HG03378 (cell line): ENCODE measurements around the gene IL4I1.
A peak's percentile ranks its signal among the peaks of the same experiment; 100 is the strongest.
"Not testable (repeated sequence)": the region's sequence is repeated elsewhere in the genome, so short reads cannot be mapped to it uniquely, and the experiment has no call there.

ENCODE experiments used
- ATAC-seq: cut with Tn5 transposase; IDR thresholded peaks from one replicate; pipeline ENCODE4 v1.9.1; 2021; ENCODE audit warnings: mild to moderate bottlenecking, moderate library complexity; ENCODE audit not compliant: unreplicated experiment

IL4I1 gene, protein sequence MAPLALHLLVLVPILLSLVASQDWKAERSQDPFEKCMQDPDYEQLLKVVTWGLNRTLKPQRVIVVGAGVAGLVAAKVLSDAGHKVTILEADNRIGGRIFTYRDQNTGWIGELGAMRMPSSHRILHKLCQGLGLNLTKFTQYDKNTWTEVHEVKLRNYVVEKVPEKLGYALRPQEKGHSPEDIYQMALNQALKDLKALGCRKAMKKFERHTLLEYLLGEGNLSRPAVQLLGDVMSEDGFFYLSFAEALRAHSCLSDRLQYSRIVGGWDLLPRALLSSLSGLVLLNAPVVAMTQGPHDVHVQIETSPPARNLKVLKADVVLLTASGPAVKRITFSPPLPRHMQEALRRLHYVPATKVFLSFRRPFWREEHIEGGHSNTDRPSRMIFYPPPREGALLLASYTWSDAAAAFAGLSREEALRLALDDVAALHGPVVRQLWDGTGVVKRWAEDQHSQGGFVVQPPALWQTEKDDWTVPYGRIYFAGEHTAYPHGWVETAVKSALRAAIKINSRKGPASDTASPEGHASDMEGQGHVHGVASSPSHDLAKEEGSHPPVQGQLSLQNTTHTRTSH

DNA sequence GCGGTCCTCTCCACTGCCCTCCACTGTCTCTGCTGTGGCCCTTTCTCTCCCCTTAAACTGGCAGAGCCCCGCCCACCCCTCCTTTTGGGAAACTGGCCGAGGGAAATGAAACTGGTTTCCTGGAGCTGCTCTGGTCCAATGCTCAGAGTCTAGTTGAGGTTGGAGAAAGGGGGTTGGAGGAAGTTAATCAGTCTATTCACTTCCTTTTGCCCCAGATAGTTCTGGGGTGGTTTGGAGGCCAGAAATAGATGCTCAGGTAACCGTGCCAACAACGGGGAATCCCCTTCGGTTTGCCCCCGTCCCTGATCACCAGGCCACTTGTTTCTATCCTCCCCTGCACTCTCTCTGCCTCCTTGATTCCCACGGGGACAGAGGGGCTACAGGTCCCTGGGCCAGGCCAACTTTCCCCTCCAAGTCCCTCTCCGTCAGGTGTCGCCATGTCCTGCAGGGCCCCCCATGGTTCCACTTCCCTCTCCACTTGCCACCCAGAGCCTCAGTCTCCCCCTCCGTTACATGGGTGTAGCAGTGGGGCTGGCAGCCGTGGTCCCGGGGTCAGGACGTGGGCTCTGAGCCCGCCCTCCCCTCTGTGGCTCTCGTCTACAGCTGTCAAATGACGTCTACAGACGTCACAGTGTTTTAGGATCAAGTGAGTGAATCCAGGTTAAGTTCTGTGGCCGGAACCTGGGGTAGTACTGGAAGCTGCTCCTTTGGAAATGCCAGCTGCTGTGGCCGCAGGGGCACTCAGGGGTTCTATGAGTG is at the start of gene IL4I1:
Gene IL4I1, minus strand, starts transcription at position 25 of the 759 bp plus-strand sequence. CDS start 727 bp downstream, outside the sequence.
- ATAC-seq: peak; percentile 57

DNA sequence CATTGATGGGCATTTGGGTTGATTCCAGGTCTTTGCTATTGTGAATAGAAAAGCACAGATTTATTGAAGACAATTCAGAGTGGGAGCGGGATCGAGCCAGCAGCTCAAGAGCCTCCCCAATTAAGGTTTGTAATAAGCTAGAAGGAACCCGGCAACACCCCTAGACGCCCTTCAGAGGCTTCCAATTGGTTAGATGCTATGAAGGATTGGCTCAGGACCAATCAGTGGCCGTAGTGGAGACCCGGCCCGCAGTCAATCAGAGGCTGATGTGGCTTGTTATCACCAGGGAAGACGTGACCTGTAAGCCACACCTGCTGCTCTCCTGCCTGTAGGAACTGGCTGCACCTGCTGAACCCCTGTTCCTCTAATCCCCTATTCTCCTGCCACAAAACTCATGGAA is 49.7 kb upstream of the IL4I1 start:
- ATAC-seq: no peak

DNA sequence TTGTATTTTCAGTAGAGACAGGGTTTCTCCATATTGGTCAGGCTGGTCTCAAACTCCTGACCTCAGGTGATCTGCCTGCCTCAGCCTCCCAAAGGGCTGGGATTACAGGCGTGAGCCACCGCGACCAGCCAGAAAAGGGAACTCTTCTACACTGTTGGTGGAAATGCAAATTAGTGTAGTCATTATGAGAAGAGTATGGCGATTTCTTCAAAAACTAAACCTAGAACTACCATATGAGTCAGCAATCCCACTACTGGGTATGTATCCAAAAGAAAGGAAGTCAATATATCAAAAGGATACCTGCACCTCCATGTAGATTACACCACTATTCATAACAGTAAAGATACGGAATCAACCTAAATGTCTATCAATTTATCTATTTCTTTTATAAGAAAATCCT is 47.9 kb upstream of the IL4I1 start:
- ATAC-seq: not testable (repeated sequence)

DNA sequence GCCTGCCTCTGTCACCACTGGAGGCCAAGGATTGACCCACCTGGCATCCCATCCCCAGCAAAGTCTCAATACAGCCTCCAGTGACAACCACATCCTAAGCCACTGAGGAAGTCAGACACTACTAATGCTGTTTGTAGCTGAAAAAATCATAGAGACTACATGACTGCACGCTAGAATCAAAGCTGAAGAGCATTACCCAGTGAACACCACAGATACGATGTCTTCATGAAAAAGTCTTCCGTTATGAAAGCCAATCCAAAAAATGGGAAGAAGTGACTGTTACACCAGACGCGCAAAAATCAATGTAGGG is 43.8 kb upstream of the IL4I1 start:
- no peak for ATAC-seq

DNA sequence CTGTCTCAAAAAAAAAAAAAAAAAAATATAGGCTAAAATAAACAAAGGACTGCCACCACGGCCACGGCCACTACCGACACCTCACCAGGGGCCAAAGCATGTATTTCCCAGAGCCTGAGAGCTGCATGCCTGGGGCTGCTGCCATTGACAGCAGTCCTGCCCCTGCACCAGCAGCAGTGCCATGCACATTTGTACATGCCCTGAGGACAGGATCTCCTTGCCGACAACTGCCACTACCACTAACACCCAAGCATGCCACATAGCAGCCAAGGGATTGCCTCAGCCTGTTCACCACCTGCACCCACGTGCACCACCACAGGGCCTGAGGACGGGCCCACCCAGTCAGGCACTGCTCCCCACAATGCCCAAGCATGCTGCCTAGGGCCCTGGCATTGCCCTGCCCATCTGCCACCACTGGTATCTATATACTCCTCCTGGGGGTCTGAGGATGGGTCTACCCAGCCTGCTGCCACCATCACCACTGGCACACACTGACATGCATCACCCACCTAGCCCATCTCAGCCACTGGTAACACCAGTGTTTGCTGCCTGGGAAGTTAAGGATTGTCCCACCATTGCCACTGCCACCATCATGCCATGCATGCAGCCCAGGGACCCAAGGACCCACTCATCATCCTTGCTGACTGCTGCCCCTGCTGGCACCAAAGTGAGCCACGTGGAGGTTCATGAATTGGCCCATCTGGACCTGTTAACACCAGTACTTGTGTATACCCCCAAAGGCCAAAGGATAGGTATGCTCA is 43.2 kb upstream of the IL4I1 start:
- ATAC-seq: no peak

DNA sequence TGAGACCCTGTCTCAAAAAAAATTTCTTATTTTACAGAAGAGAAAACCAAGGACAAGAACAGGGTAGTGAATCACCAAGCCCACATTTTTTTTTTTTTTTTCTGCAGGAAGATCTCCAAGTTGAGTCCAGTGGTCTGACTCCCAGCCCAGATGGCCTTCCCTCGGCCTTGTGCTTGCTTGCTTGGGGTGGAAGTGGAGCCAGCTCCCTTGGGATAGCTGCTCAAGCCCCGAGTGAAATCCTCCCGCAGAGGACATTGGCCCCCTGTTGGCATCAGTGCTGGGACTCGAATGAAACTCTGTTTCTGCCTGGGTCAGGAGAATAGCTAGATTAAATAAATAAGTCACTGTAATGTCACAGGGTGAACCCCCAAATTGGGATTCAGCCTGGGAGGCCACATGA is 42.0 kb upstream of the IL4I1 start:
- no peak for ATAC-seq

DNA sequence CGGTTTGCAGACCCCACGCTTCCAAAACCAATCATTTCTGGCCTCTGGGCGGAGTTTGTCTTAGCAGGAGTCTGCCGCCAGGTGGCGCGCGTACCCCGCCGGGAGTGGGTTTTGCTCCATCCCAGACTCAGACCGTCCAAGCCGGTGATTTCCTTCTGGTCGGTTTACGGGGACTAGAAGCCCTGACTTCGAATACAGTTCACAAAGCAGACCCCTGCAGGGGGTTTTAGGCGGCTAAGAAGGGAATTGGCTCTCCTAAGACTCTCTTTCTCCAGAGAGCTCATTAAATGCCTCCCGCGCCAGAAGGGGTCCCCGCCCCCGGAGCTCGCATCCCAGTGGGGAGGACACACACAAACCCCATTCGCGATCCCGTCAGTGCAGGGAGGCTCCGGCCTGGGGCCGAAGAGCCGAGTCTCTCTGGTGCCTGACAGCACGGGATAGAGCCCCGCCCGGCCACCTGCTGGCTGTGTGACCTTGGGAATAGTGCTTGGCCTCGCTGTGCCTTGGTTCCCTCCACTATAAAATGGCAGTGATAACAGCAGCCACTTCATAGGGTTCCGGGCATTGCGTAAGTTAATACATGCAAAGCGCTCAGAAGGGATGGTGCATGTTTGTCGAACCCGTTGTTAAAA is 41.2 kb upstream of the IL4I1 start:
- no peak for ATAC-seq

DNA sequence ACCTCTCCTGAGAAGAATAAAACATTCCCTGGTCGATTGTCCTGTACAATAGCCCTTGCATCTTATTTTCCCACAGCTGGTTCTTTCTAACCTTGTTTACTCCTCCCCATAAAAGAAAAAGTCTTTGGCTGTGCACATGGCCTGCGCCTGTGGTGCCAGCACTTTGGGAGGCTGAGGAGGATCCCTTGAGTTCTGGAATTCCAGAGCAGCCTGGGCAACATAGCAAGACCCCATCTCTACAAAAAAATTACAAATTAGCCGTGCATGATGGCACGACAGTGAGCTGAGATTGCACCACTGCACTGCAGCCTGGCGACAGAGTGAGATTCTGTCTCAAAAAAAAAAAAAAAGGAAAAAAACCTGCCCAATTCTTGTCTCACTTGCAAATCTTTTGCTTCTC is 39.9 kb upstream of the IL4I1 start:
- ATAC-seq: no peak

DNA sequence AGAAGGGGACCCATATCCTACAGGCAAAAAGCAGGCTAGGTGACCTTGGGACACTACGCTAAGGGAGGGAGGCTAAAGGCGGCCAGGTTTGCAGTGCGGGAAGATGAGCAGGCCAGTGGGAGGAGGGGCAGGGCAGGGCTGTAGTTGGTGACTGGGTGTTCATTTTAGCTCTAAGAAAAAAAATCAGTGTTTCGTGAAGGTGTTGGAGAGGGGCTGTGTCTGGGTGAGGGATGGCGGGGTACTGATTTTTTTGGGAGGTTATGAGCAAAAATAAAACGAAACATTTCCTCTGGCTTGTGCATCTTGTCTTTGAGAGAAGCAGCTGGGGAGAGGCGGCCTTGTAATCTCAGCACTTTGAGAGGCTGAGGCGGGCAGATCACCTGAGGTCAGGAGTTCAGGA is 37.0 kb upstream of the IL4I1 start:
- ATAC-seq: no peak

DNA sequence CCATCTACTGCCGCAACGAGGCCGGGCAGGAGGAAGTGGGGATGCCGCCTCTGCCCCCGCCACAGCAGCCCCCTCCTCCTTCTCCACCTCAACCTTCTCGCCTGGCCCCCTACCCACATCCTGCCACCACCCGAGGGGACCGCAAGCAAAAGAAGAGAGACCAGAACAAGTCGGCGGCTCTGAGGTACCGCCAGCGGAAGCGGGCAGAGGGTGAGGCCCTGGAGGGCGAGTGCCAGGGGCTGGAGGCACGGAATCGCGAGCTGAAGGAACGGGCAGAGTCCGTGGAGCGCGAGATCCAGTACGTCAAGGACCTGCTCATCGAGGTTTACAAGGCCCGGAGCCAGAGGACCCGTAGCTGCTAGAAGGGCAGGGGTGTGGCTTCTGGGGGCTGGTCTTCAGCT is 36.0 kb upstream of the IL4I1 start:
- ATAC-seq: no peak

DNA sequence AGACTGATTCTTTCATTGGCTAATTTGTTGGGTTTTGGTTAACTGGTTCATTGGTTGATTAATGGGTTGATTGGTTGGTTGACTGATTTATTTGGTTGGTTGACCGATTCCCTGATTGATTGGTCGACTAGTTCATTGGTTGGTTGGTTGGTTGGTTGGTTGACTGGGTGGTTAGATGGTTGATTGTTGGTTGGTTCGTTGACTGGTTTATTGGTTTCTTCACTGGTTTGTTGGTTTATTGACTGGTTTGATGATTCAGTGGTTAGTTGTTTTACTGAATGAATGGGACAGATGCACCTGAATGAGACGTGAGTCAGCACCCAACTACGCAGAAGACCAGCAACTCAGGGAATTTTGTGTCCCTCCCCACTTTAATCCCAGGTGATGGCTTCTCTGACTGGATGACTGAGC is 35.4 kb upstream of the IL4I1 start:
- ATAC-seq: no peak

DNA sequence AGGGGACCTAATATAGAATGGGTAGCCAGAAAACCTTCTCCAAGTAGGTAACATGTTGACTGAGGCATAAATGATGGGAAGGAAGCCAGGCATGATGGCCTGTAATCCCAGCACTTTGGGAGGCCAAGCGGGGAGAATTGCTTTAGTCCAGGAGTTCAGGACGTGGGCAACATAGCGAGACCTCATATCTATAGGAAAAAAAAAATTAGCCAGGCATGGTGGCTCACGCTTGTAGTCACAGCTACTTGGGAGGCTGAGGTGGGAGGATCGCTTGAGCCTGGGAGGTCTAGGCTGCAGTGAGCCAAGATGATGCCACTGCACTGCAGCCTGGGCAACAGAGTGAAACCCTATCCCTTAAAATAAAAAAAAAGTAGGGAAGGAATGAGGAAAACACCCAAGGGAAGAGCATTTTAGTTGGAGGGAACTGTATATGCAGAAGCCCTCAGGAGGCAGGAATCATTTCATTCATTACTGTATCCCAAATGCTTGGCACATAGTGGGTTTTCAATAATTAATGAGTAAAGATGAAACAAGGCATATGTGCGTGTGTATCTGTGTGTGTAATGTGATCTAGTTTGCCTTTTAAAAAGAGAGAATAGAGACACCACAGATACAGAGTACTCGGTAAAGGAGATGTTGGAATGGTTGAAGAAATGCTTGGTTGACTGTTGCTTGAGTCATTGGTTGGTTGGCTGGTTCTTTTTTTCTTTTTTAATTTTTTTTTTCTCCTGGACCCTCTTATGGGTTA is 34.8 kb upstream of the IL4I1 start:
- no peak for ATAC-seq

DNA sequence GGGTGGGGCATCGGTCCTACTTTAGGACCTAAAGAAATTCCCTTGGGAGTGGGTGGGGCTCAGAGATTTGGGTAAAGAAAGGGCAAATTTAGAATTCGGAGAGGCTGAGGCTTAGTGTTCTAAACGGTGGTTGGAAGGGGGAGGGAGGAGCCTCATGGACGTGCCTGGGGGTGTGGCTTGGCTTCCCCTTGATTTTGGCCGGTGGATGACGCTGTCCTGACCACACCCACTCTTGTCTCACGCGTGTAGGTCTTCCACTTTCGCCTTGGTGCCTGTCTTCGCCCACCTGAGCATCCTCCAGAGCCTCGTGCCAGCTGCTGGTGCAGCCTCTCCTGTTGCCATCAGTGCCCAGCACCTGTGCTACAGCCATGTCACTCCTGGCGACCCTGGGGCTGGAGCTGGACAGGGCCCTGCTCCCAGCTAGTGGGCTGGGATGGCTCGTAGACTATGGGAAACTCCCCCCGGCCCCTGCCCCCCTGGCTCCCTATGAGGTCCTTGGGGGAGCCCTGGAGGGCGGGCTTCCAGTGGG is 33.9 kb upstream of the IL4I1 start:
- ATAC-seq: no peak

DNA sequence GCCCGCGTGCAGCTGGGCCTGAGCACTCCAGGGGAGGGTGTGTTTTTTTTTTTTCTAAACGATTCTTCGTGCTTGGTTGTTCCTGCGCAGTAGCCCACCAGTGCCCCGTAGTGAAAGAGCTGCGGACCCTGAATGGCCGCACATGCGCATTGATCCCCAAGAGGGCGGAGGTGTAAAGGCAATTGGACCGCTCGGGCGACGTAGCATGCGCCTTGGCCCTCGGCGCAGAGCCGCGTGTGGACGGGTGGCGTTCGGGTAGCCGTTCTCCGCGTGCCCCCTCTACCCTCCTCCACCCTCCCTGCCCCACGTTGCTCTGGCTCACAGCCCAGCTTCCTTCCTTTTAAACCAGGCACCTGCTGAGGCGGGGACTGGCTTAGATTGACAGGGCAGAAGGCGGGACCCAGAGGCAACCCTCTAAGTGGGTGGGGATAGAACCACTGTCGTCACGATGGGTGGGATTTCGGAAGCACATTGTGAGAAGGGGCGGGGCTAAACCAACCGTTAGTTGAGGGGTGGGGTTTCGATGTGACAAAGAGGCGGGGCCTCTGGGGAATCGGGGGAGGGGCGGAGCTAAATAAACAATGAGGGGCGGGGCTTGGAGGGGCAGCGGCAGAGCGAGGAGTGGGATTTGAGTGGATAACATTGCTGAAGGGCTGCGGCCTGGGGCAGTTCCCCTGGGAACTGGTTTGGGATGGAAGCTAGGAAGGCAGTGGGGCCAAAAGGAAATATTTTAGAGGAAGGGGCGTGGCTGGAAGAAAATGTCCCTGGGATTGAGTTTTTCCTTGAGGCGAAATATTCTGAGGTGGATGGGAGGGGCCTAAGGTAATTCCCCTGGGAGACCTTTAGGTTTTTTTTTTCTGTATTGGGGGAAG is 33.2 kb upstream of the IL4I1 start:
- peak; percentile 60 for ATAC-seq

DNA sequence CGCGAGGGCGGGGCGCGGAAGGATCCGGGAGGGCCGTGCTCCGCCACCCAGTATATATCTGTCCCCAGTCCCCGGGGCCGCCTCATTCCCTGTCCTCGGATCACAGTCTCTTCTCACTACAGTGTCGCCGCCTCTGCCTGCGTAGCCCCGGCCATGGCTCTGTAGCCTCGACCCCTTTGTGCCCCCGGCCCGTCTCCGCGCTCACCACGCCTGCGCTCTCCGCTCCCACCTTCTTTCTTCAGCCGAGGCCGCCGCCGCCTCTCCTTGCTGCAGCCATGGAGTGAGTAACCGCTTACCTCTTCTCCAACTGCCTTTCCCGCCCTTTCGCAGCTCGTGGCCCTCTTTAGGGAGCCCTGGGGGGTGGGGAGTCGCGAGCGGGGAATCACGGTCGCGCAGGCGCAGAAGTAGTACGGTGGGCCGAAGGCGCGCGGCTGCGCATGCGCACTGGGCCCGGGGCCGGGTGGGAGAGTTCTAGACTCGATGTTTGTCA is 32.5 kb upstream of the IL4I1 start, which contains the start of the genes ATF5 and NUP62:
Gene ATF5, plus strand, starts transcription at position 85 of the 490 bp plus-strand sequence. CDS start 1,646 bp downstream, outside the sequence.
Gene NUP62, minus strand, starts transcription at position 384 of the 490 bp plus-strand sequence. CDS start 19,697 bp downstream, outside the sequence.
- peak; percentile 44 for ATAC-seq

DNA sequence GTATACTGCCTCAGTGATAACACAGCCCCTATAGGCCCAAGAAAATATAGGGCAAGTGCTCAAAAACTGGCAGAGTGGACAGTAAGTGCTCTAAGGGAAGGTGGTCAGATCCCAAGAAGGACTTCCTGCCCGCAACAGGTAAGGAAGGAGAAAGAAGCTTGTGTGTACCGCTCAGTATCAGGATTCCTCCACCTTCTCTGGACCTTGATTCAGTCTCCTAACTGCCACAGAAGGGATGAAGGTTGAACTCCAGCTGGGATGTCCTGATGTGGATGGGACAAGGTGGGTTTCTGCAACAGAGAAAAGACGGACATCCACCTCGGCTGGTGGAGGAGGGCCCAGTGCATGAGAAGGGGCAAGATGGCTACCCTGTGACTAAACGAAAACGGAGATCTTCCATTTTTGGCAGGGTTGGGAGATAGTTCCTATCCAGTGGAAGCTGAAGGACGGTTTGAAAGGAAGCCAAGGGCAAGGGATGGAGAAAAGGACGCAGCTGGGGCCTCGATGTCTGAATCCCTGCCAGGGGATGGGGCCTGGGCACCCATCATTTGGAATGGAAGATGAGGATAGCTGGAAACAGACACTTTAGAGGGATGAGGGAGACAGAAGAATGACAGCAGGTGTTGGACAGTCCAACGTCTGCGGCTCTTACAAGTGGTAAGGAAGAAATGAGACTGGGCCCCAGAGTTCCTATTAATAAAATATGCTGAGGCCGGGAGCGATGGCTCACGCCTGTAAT is 31.0 kb upstream of the IL4I1 start:
- ATAC-seq: no peak

DNA sequence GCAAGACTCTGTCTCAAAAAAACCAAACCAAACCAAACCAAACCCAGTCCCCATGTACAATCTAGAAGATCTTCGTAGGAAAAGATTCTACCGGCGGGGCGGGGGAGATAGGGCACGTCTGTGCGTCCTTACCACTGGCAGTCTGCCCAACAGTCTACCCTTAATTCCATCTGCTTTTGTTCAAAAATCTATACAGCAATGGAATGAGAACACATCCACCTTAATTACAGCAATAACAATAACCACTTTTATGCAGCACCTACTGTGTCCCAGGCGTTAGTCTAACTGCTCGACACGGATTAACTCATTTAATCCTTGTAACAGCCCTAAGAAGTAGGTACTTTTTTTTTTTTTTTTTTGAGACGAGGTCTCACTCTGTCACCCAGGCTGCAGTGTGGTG is 29.8 kb upstream of the IL4I1 start:
- ATAC-seq: no peak

DNA sequence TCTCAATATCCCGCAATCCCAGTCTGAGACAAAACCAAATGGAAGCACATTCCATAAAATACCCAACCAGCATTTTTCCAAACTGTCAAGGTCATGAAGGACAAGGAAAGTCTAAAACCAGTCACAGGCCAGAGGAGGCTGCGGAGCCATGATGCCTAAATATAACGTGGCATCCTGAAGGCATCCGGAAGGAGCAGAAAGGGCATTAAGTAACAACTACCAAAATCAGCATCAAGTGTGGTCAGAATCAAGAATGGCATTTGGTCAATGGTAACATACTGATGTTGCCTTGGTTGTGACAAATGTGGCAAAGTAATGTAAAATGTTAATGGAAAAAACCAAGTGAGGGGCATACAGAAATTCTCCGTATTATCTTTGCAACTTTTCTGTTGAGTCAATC is 28.8 kb upstream of the IL4I1 start:
- no peak for ATAC-seq
